Keratinocyte (primary cell): ENCODE measurements around the gene TBC1D4. TPM values are rescaled to one million over a fixed set of nuclear protein-coding genes. Genes with fewer than 3 reads are reported as not detected.
"Not testable (repeated sequence)": the region's sequence is repeated elsewhere in the genome, so short reads cannot be mapped to it uniquely, and the experiment has no call there.

Experiments used
- DNase-seq: peaks from one replicate; pipeline ENCODE4 v3.0.0-alpha.2; 2011; ENCODE audit warnings: low read depth, missing footprints, low spot score
- FAIRE-seq: peaks from 2 replicates; lab custom pipeline; 2011; peaks lifted over from hg19 to GRCh38; lab: Jason Lieb, UNC
- H2AFZ ChIP-seq: 2 replicates; pipeline ENCODE4 v1.6.0; 2012; ENCODE audit warnings: low read length, control low read depth, inconsistent platforms; ENCODE audit not compliant: control insufficient read depth
- H3K27ac ChIP-seq: 2 replicates; pipeline ENCODE4 v1.5.1; 2011; ENCODE audit warnings: low read length; ENCODE audit not compliant: control insufficient read depth, insufficient read depth
- H3K27me3 ChIP-seq: 3 replicates; pipeline ENCODE4 v1.6.0; 2011; ENCODE audit warnings: low read length; ENCODE audit not compliant: control insufficient read depth, insufficient read depth; ENCODE audit errors: extremely low read depth
- H3K36me3 ChIP-seq, 2 experiments: 2 replicates in 1 of 2; 3 replicates in 1 of 2; pipeline ENCODE4 v1.5.1; 2011; ENCODE audit warnings: low read length in 2 of 2, mild to moderate bottlenecking in 1 of 2; ENCODE audit not compliant: control insufficient read depth in 2 of 2, insufficient read depth in 2 of 2; ENCODE audit errors: extremely low read depth in 1 of 2
- H3K4me1 ChIP-seq: 3 replicates; pipeline ENCODE4 v1.5.1; 2011; ENCODE audit warnings: low read length; ENCODE audit not compliant: control insufficient read depth, insufficient read depth; ENCODE audit errors: extremely low read depth
- H3K4me2 ChIP-seq: 3 replicates; pipeline ENCODE4 v1.6.0; 2011; ENCODE audit warnings: low read depth, low read length; ENCODE audit not compliant: control insufficient read depth, insufficient read depth; ENCODE audit errors: extremely low read depth
- H3K4me3 ChIP-seq, 3 experiments: fragments of 200-600 bp in 1 of 3; sonication (generic) in 1 of 3; 2 replicates in 2 of 3; 3 replicates in 1 of 3; pipeline ENCODE4 v1.5.1; 2011 to 2016; ENCODE audit warnings: low read length in 3 of 3, mild to moderate bottlenecking in 3 of 3, control low read depth in 2 of 3, inconsistent platforms in 1 of 3, low read depth in 1 of 3, mixed read lengths in 1 of 3, mixed run types in 1 of 3, moderate library complexity in 1 of 3; ENCODE audit not compliant: control insufficient read depth in 2 of 3, insufficient read depth in 2 of 3; ENCODE audit errors: extremely low read depth in 1 of 3
- H3K79me2 ChIP-seq: 2 replicates; pipeline ENCODE4 v1.6.0; 2012; ENCODE audit warnings: low read length; ENCODE audit not compliant: control insufficient read depth, insufficient read depth
- H3K9ac ChIP-seq: 3 replicates; pipeline ENCODE4 v1.6.0; 2011; ENCODE audit warnings: low read length; ENCODE audit not compliant: control insufficient read depth, insufficient read depth; ENCODE audit errors: extremely low read depth
- H3K9me1 ChIP-seq: 3 replicates; pipeline ENCODE4 v1.6.0; 2011; ENCODE audit warnings: low read length; ENCODE audit not compliant: control insufficient read depth, insufficient read depth; ENCODE audit errors: extremely low read depth
- H3K9me3 ChIP-seq: 2 replicates; pipeline ENCODE4 v1.5.1; 2012; ENCODE audit warnings: low read depth, low read length; ENCODE audit not compliant: control insufficient read depth
- H4K20me1 ChIP-seq: 3 replicates; pipeline ENCODE4 v1.6.0; 2011; ENCODE audit warnings: low read length; ENCODE audit not compliant: control insufficient read depth, insufficient read depth; ENCODE audit errors: extremely low read depth
- CTCF ChIP-seq, 3 experiments: IDR thresholded peaks in 1 of 3; conservative IDR thresholded peaks in 1 of 3; optimal IDR thresholded peaks in 1 of 3; 2 replicates in 2 of 3; 3 replicates in 1 of 3; pipeline versions ENCODE3 to v1.5.1; 2011; ENCODE audit warnings: low read length in 3 of 3, mild to moderate bottlenecking in 3 of 3, moderate library complexity in 2 of 3, control low read depth in 1 of 3, inconsistent platforms in 1 of 3; ENCODE audit not compliant: insufficient read depth in 2 of 3; ENCODE audit errors: extremely low read depth in 1 of 3
- EZH2 ChIP-seq: IDR thresholded peaks from one replicate; pipeline ENCODE4 v1.6.1; 2012; ENCODE audit warnings: inconsistent platforms, mild to moderate bottlenecking, low read length, moderate library complexity
- dilution Hi-C: fragments of 300-500 bp; cut with MboI; formaldehyde crosslinking; loops from one replicate; pipeline ENCODE4 v1.7.0; 2020; ENCODE audit warnings: low sequenced_read_pairs; ENCODE audit not compliant: extremely low pct_ligation_motif_present
- polyA plus RNA-seq, 5 experiments: library from polyadenylated mRNA; depleted of rRNA in 3 of 5; stranded (reverse) in 3 of 5; stranded (forward) in 1 of 5; unstranded in 1 of 5; fragments of >200 nt; gene quantifications; 1 replicate in 1 of 5; 2 replicates in 3 of 5; 3 replicates in 1 of 5; pipeline versions ENCODE4 v1.2.1 to v1.2.3, GENCODE V29; 2011 to 2012; ENCODE audit warnings: missing spikeins in 2 of 5, low read depth in 1 of 5, low replicate concordance in 1 of 5

The TBC1D4 gene
- polyA plus RNA-seq, 1 donor (not counting 4 experiments of a cell fraction or from before 2014, with no cell fraction given), result 14.2 TPM

DNA sequence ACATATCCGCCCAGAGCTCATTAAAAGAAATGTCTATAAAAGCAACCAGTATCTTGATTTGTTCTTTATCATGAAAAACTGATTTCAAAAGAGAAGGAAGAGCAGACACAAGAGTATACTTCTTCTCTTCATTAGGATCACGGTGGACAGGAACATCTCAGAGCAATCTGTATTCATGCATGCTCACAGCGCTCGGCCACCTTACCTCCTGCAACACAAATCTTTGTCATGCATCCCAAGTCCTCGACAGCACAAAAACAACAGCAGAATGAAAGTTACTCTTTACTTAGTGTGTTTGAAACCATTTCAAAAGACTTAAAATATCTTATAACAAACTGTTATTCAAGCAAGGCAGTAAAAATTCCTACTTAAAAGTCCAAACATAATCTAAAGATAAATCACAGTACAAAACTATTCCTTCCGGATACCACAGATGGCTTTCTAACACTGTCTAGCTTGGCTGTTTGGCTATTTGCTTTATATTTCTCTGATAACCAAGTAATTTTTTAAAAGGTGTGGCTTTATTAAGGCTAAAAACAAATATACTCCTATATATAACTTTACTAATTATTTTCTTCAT, 174.5 kb downstream of the TBC1D4 start:
- Histone ChIP-seq H3K27me3 (no peaks in the 10 kb centered on the region), H2AFZ (no peak overlapping the region), H3K9ac (no peak overlapping the region), H3K36me3 (peaks cover 0 to 4% of the 10 kb centered on the region in 2 experiments), H4K20me1 (no peaks in the 10 kb centered on the region), H3K9me3 (no peaks in the 10 kb centered on the region), H3K4me2 (no peak overlapping the region), H3K4me3 (no peak overlapping the region), H3K4me1 (no peaks in the 10 kb centered on the region), H3K9me1 (no peaks in the 10 kb centered on the region), H3K27ac (no peak overlapping the region), H3K79me2 (no peaks in the 10 kb centered on the region)
- dilution Hi-C loops, result no loop called here
- no peak for TF ChIP-seq CTCF (optimal IDR thresholded peaks at IDR 0.05 in 1 of 3, IDR thresholded peaks at IDR 0.05 in 1 of 3, conservative IDR thresholded peaks at IDR 0.05 in 1 of 3; ENCODE audit: extremely low read depth in 1 of 3, insufficient read depth in 2 of 3, low read length in 3 of 3)
- TF ChIP-seq EZH2, result no peak
- DNase-seq (no peak), FAIRE-seq (no peak)

DNA sequence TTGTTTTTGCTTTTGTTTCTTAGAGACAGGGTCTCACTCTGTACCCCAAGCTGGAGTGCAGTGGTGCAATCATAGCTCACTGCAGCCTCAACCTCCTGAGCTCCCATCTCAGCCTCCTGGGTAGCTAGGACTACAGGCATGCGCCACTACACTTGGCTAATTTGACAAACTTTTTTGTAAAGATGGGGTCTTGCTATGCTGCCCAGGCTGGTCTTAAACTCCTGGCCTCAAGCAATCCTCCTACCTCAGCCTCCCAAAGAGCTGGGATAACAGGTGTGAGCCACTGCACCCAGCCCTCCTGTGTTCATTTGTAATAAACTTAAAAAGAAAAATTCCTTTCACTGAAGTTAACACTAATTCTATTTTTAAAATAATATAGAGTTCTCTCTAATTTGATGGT, 175.0 kb downstream of the TBC1D4 start:
- not testable (repeated sequence) for H3K4me2 ChIP-seq

GRCh38 chr13:75305059-75305458, 176.9 kb downstream of the TBC1D4 start:
- Histone ChIP-seq H4K20me1 (no peaks in the 10 kb centered on the region), H3K9me3 (no peaks in the 10 kb centered on the region), H2AFZ (no peak overlapping the region), H3K9ac (no peak overlapping the region), H3K4me1 (no peaks in the 10 kb centered on the region), H3K9me1 (no peaks in the 10 kb centered on the region), H3K27ac (no peak overlapping the region), H3K27me3 (no peaks in the 10 kb centered on the region), H3K79me2 (no peaks in the 10 kb centered on the region), H3K4me2 (no peak overlapping the region), H3K4me3 (no peak overlapping the region), H3K36me3 (peaks cover 0 to 4% of the 10 kb centered on the region in 2 experiments)
- dilution Hi-C loops, result no loop called here
- no peak for DNase-seq
- TF ChIP-seq CTCF (optimal IDR thresholded peaks at IDR 0.05 in 1 of 3, IDR thresholded peaks at IDR 0.05 in 1 of 3, conservative IDR thresholded peaks at IDR 0.05 in 1 of 3; ENCODE audit: extremely low read depth in 1 of 3, insufficient read depth in 2 of 3, low read length in 3 of 3) (no peak), EZH2 (no peak)
- FAIRE-seq, result no peak

More for the DNA sequence above, 175.0 kb downstream of the TBC1D4 start:
- H3K9me1 ChIP-seq, H3K27ac ChIP-seq, H2AFZ ChIP-seq, H3K9ac ChIP-seq, FAIRE-seq, H3K27me3 ChIP-seq, H3K36me3 ChIP-seq, H3K4me1 ChIP-seq, H3K9me3 ChIP-seq, dilution Hi-C loops, H3K4me3 ChIP-seq, H3K79me2 ChIP-seq, H4K20me1 ChIP-seq, DNase-seq: not testable (repeated sequence)
